ENCODE data around the gene CABP1.

CABP1 gene

DNA sequence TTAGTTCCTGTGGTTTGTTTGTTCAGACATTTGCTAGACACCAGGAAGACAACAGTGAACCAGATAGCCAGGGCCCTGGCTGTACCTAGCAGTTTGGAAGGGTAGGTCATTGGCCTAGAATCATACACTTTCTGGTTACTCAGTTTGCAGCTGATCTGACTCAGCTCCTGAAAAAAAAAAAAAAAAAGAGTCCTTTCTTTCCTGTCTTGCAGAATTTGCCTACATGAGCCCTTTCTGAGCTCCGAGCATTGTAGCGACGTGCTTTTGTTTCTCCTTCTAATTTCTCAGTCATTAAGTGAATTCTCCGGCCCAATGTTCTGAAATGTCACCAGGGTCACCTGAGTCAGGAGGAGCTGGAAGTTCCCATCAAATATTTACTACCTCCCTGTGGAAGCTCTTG lies 2.4 kb downstream of the CABP1 start:
- Histone ChIP-seq H3K4me3 (ENCODE audit: low read depth, low read length) (no peak overlapping the region), H3K27me3 (ENCODE audit: control insufficient read depth, insufficient read depth, low read length) (peaks cover 19% of the 10 kb centered on the region), H3K9ac (ENCODE audit: low read depth, low read length) (no peak overlapping the region), H3K36me3 (ENCODE audit: control insufficient read depth, insufficient read depth, low read length) (no peaks in the 10 kb centered on the region), H3K9me3 (ENCODE audit: control insufficient read depth, insufficient read depth, low read length) (no peaks in the 10 kb centered on the region), H3K4me1 (ENCODE audit: control insufficient read depth, insufficient read depth, low read length) (no peaks in the 10 kb centered on the region)

DNA sequence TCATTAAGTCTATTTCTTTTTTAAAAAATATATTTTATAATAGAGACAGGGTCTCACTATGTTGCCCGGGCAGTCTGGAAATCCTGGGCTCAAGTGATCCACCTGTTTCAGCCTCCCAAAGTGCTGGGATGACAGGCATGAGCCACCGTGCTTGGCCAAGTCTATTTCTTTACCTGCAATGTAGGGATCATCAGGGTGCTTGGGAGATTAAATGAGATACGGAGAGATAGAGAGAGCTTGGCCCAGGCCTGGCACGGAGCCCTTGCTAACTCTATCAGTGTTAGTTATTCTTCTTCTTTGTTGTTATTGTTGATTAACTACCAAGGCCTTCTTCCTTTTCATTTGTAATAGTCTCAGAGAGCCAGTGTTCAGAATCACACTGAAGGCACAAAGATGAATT lies 3.1 kb downstream of the CABP1 start:
- no peak overlapping the region for H3K4me3 ChIP-seq (ENCODE audit: low read depth, low read length)
- H3K9me3 ChIP-seq (ENCODE audit: control insufficient read depth, insufficient read depth, low read length): no peaks in the 10 kb centered on the region
- no peaks in the 10 kb centered on the region for H3K4me1 ChIP-seq (ENCODE audit: control insufficient read depth, insufficient read depth, low read length)
- H3K36me3 ChIP-seq (ENCODE audit: control insufficient read depth, insufficient read depth, low read length): no peaks in the 10 kb centered on the region
- peaks cover 19% of the 10 kb centered on the region for H3K27me3 ChIP-seq (ENCODE audit: control insufficient read depth, insufficient read depth, low read length)
- no peak overlapping the region for H3K9ac ChIP-seq (ENCODE audit: low read depth, low read length)

GRCh38 chr12:120646044-120646443 lies 5.6 kb downstream of the CABP1 start:
- peaks cover 19% of the 10 kb centered on the region for H3K27me3 ChIP-seq (ENCODE audit: control insufficient read depth, insufficient read depth, low read length)
- no peaks in the 10 kb centered on the region for H3K36me3 ChIP-seq (ENCODE audit: control insufficient read depth, insufficient read depth, low read length)
- no peak overlapping the region for H3K9ac ChIP-seq (ENCODE audit: low read depth, low read length)
- no peak overlapping the region for H3K4me3 ChIP-seq (ENCODE audit: low read depth, low read length)
- no peaks in the 10 kb centered on the region for H3K4me1 ChIP-seq (ENCODE audit: control insufficient read depth, insufficient read depth, low read length)
- H3K9me3 ChIP-seq (ENCODE audit: control insufficient read depth, insufficient read depth, low read length): no peaks in the 10 kb centered on the region

- Histone ChIP-seq H3K4me3 (ENCODE audit: low read depth, low read length) (no peak overlapping the region), H3K4me1 (ENCODE audit: control insufficient read depth, insufficient read depth, low read length) (peaks cover 5% of the 10 kb centered on the region), H3K9ac (ENCODE audit: low read depth, low read length) (no peak overlapping the region), H3K36me3 (ENCODE audit: control insufficient read depth, insufficient read depth, low read length) (no peaks in the 10 kb centered on the region), H3K27me3 (ENCODE audit: control insufficient read depth, insufficient read depth, low read length) (peaks cover 9% of the 10 kb centered on the region), H3K9me3 (ENCODE audit: control insufficient read depth, insufficient read depth, low read length) (no peaks in the 10 kb centered on the region)
Observed at GRCh38 chr12:120647375-120647755, 6.9 kb downstream of the CABP1 start.

GRCh38 chr12:120649442-120650232 lies 9.2 kb downstream of the CABP1 start:
- Histone ChIP-seq H3K9ac (ENCODE audit: low read depth, low read length) (peak overlapping the region; percentile 17), H3K9me3 (ENCODE audit: control insufficient read depth, insufficient read depth, low read length) (no peaks in the 10 kb centered on the region), H3K4me1 (ENCODE audit: control insufficient read depth, insufficient read depth, low read length) (peaks cover 5% of the 10 kb centered on the region), H3K36me3 (ENCODE audit: control insufficient read depth, insufficient read depth, low read length) (no peaks in the 10 kb centered on the region), H3K4me3 (ENCODE audit: low read depth, low read length) (peak overlapping the region; percentile 54), H3K27me3 (ENCODE audit: control insufficient read depth, insufficient read depth, low read length) (no peaks in the 10 kb centered on the region)

DNA sequence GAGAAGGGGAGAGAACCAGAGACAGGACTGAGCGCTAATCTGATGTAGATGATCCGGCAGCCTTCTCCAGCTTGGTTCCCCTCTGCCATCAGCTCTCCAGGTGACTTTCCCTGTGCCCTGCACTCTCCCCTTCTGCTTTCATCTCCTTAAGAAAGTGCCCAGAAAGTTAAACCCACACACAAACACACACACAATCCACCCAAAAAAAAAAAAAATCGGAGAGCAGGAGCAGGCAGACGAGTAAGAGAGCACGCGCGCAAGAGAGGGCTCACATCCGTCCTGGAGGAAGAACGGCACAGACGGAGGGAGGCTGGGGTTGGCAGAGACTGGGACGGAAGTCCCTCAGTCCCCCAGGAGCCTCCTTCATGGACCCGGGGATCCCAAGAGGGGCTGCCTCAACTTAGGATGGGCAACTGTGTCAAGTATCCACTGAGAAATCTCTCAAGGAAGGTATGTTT lies 9.8 kb downstream of the CABP1 start:
- Histone ChIP-seq H3K27me3 (ENCODE audit: control insufficient read depth, insufficient read depth, low read length) (no peaks in the 10 kb centered on the region), H3K36me3 (ENCODE audit: control insufficient read depth, insufficient read depth, low read length) (no peaks in the 10 kb centered on the region), H3K4me3 (ENCODE audit: low read depth, low read length) (no peak overlapping the region), H3K9ac (ENCODE audit: low read depth, low read length) (no peak overlapping the region), H3K4me1 (ENCODE audit: control insufficient read depth, insufficient read depth, low read length) (peaks cover 5% of the 10 kb centered on the region), H3K9me3 (ENCODE audit: control insufficient read depth, insufficient read depth, low read length) (no peaks in the 10 kb centered on the region)

DNA sequence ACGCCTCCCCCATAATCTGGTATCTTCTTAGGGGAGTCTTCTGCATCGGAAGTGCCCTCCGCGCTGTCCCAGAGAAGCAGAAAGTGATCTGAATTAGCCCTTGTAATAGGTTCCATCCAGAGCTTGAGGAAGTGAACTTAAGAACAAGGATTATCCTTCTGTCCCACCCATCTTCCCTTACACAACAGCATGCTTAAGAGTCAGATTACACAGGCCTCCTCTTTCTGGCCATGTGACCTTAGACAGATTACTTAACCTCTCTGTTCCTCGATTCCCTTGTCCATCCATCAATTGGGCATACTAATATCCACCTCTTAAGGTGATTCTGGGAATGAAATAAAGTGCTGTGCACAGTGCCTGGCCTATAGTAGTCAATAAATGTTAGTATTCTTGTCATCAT lies 11.4 kb downstream of the CABP1 start:
- no peak overlapping the region for H3K4me3 ChIP-seq (ENCODE audit: low read depth, low read length)
- peaks cover 5% of the 10 kb centered on the region for H3K4me1 ChIP-seq (ENCODE audit: control insufficient read depth, insufficient read depth, low read length)
- H3K9me3 ChIP-seq (ENCODE audit: control insufficient read depth, insufficient read depth, low read length): no peaks in the 10 kb centered on the region
- H3K36me3 ChIP-seq (ENCODE audit: control insufficient read depth, insufficient read depth, low read length): no peaks in the 10 kb centered on the region
- no peaks in the 10 kb centered on the region for H3K27me3 ChIP-seq (ENCODE audit: control insufficient read depth, insufficient read depth, low read length)
- no peak overlapping the region for H3K9ac ChIP-seq (ENCODE audit: low read depth, low read length)

DNA sequence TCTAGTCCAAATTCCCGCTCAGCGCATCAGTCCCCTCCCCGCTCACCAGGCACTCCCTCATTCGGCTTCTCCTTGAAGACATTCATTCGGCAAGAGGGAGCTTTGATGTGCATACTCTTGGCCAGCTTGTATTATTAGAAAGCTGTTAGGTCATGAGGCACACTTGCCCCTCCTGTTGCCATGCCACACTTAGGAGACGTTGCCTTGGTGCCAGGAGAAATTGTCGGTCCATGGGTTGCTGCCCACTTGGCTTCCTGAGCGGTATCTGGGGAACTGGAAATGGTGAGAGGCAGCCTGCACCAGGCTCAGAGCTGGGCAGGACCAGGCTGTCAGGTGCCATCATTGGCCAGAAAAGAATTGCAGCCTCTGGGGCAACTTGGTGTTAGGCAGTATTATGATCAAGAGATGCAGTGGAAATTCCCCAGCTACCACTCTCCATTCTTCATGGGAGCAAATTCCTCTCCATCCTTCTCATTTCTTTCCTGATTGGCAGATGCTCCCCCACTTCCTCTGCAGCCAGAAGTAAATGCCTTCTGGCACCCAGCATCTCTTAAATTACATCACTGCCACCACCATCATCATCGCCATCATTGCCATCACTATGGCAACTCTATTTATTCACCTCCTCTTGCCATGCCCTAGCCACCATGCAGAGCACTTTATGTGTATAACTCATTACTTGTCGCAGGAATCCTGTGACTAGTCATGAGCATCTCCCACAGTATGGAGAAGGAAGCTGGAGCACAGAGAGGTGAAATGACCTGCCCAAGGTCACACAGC lies 12.4 kb downstream of the CABP1 start:
- peaks cover 5% of the 10 kb centered on the region for H3K4me1 ChIP-seq (ENCODE audit: control insufficient read depth, insufficient read depth, low read length)
- no peaks in the 10 kb centered on the region for H3K36me3 ChIP-seq (ENCODE audit: control insufficient read depth, insufficient read depth, low read length)
- H3K4me3 ChIP-seq (ENCODE audit: low read depth, low read length): no peak overlapping the region
- no peaks in the 10 kb centered on the region for H3K27me3 ChIP-seq (ENCODE audit: control insufficient read depth, insufficient read depth, low read length)
- H3K9me3 ChIP-seq (ENCODE audit: control insufficient read depth, insufficient read depth, low read length): no peaks in the 10 kb centered on the region
- no peak overlapping the region for H3K9ac ChIP-seq (ENCODE audit: low read depth, low read length)

DNA sequence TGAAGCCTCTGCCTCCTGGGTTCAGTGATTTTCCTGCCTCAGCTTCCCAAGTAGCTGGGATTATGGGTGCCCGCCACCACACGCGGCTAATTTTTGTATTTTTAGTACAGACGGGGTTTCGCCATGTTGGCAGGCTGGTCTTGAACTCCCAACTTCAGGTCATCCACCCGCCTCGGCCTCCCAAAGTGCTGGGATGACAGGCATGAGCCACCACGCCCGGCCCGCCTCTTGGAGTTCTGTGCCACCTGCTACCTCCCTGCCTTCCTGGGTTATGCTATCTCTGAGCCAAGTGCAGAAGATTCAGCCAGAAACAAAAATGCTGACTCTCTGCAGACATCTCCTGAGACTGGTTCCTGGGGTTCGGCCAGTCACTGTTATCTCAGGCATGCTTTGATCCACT lies 13.2 kb downstream of the CABP1 start:
- Histone ChIP-seq H3K9me3 (ENCODE audit: control insufficient read depth, insufficient read depth, low read length) (no peaks in the 10 kb centered on the region), H3K4me3 (ENCODE audit: low read depth, low read length) (no peak overlapping the region), H3K27me3 (ENCODE audit: control insufficient read depth, insufficient read depth, low read length) (no peaks in the 10 kb centered on the region), H3K36me3 (ENCODE audit: control insufficient read depth, insufficient read depth, low read length) (no peaks in the 10 kb centered on the region), H3K9ac (ENCODE audit: low read depth, low read length) (no peak overlapping the region), H3K4me1 (ENCODE audit: control insufficient read depth, insufficient read depth, low read length) (peaks cover 5% of the 10 kb centered on the region)

- Histone ChIP-seq H3K36me3 (ENCODE audit: control insufficient read depth, insufficient read depth, low read length) (no peaks in the 10 kb centered on the region), H3K27me3 (ENCODE audit: control insufficient read depth, insufficient read depth, low read length) (no peaks in the 10 kb centered on the region), H3K9ac (ENCODE audit: low read depth, low read length) (no peak overlapping the region), H3K4me3 (ENCODE audit: low read depth, low read length) (no peak overlapping the region), H3K4me1 (ENCODE audit: control insufficient read depth, insufficient read depth, low read length) (peaks cover 5% of the 10 kb centered on the region), H3K9me3 (ENCODE audit: control insufficient read depth, insufficient read depth, low read length) (no peaks in the 10 kb centered on the region)
Observed at GRCh38 chr12:120654656-120655055, 14.2 kb downstream of the CABP1 start.

- no peak overlapping the region for H3K4me3 ChIP-seq (ENCODE audit: low read depth, low read length)
- H3K36me3 ChIP-seq (ENCODE audit: control insufficient read depth, insufficient read depth, low read length): no peaks in the 10 kb centered on the region
- no peak overlapping the region for H3K9ac ChIP-seq (ENCODE audit: low read depth, low read length)
- peaks cover 5% of the 10 kb centered on the region for H3K4me1 ChIP-seq (ENCODE audit: control insufficient read depth, insufficient read depth, low read length)
- no peaks in the 10 kb centered on the region for H3K27me3 ChIP-seq (ENCODE audit: control insufficient read depth, insufficient read depth, low read length)
- H3K9me3 ChIP-seq (ENCODE audit: control insufficient read depth, insufficient read depth, low read length): no peaks in the 10 kb centered on the region
Observed at GRCh38 chr12:120656008-120656407, 15.6 kb downstream of the CABP1 start.

Data from iPS-15b (cell line).